HG03108 (cell line): ENCODE data around the gene SLC1A7.

Experiments
- ATAC-seq: cut with Tn5 transposase; IDR thresholded peaks from one replicate; pipeline ENCODE4 v1.9.1; 2021; ENCODE audit warnings: moderate library complexity; ENCODE audit not compliant: unreplicated experiment

The SLC1A7 gene

GRCh38 chr1:53062708-53063591 lies 79.5 kb downstream of the SLC1A7 start:
- ATAC-seq, result no peak

- no peak for ATAC-seq
Observed at GRCh38 chr1:53061859-53062707, 80.4 kb downstream of the SLC1A7 start, which contains the start of gene PODN. Gene PODN, plus strand, starts transcription at chr1:53062213. Its CDS starts 7,643 bp downstream, at chr1:53069856.

GRCh38 chr1:53061123-53061858 lies 81.1 kb downstream of the SLC1A7 start:
- ATAC-seq, result no peak

DNA sequence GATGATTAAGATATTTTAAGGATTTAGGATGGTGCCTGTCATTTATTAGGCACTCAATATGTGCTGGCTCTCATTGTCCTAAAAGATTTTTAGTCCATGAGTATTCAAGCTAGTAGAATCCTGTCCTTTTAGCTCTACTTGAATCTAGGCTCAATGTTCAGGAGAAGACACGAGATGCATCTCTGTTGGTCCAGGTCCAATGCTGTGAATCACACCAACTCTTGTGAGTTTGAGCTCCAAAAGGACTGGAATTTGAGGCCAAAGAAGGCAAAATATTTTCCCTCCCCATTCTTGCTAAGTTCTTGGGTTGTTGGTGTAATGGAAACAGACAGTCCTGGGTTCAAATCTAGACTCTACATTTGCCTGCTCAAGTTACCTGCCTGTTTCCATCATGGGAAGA lies 81.9 kb downstream of the SLC1A7 start:
- no peak for ATAC-seq

GRCh38 chr1:53057127-53057526 lies 85.3 kb downstream of the SLC1A7 start:
- no peak for ATAC-seq

- no peak for ATAC-seq
Observed at GRCh38 chr1:53051676-53052075, 90.8 kb downstream of the SLC1A7 start.

GRCh38 chr1:53050310-53050709 lies 92.1 kb downstream of the SLC1A7 start:
- no peak for ATAC-seq

GRCh38 chr1:53049574-53049967 lies 92.9 kb downstream of the SLC1A7 start:
- ATAC-seq, result no peak

DNA sequence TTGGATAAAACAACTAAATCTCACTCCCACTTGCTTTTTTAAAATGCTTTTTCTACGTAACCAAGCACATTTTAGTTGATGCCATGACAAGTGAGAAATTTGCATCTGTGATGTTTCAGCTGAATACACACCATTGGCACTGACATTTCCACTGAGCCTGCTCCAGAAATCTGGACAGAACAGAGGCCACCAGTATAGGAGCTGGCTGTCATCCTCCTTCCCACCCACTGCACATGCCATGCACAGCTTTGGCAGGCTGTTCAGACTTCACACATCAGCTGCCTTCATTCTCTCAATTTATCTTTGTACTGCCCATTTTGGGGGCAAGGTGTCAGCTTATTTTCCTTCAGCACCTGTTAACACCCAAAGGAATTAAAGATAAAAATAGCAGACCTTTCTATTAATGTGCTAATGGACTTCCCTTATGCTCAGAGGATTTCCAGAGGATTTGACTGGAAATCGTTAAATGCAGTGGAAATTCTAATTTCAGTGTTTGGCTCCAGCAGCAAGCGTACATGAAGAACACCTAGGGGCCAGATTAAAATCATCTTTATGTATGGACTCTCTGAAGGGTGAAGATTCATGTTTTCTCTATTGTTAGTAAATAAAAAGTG lies 93.4 kb downstream of the SLC1A7 start:
- ATAC-seq, result no peak

DNA sequence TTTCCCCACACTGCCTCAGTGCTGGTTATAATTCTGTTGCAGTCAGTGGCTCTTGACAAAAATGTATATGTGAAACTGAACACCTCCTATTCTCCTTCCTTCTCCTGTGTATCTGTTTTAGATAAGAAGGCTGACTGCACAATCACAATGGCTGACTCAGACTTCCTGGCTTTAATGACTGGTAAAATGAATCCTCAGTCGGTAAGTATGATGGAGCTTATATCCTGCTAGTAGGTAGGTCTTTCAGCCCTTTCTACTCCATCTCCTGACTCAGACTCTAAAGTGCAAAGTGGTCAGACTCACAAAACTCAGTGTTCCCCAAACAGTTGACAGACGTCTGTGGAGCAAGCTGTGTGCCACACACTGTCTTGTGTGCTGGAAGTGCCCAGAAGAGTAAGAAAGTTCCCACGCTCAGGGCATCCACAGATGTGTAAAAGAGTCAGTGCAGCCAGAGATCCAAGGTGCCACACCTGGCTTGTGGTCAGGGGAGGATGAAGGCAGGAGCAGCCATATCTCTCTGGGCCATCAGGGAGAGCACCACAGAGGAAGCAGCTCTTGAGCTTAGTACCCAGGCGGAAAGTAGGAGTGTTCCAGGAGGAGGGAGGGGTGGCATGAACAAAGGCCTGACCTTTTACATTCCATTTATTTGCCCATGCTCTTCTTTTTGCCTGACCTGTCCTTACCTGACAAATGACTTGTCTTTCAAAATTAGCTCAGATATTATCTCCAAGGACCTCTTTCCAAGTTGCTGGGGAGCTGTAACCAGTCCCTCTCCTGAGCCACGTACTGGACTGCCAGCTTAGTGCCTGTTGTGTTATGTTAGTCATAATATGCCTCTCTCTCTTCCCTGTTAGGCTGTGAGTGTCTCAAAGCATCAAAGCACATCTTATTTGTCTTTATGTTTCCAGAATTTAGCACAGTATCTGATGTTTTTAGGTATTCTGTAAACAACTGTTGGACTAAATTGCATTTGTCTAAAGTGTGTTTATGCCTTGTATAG lies 94.4 kb downstream of the SLC1A7 start:
- ATAC-seq, result no peak

GRCh38 chr1:53046930-53047329 lies 95.5 kb downstream of the SLC1A7 start:
- no peak for ATAC-seq

- no peak for ATAC-seq
Observed at GRCh38 chr1:53044926-53045325, 97.5 kb downstream of the SLC1A7 start.

DNA sequence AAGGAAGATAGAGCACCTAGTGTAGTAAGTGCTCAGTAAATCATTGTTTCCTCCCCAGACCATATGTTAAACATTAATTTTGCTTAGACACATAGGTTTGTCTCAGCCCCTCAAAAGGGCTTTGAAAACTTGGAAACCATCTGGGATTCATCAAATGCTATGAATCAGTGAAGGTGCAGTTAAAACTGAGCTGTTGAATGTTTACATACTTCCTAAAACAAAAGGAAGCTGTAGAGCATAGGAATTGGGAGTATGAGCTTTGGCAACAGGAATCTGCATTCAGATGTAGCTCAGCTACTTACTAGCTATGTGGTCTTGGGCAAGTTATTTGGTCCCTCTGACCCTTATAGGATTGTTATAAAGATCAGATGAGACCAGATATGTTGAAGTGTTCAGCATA lies 99.2 kb downstream of the SLC1A7 start:
- no peak for ATAC-seq

GRCh38 chr1:53038566-53038965 lies 103.9 kb downstream of the SLC1A7 start:
- ATAC-seq, result no peak
